IMR-90 (cell line): ENCODE measurements around the gene RNF125. TPM values are rescaled to one million over a fixed set of nuclear protein-coding genes. Genes with fewer than 3 reads are reported as not detected.

Source experiments
- ATAC-seq: fragments of 200-7000 bp; cut with Tn5 transposase; 2 replicates; pipeline ENCODE4 v1.9.1; 2020; ENCODE audit warnings: low read depth, mild to moderate bottlenecking, moderate library complexity
- BruUV-seq: library from RNA; stranded (reverse); fragments of 400-500 nt; replicated peaks from 2 replicates; lab custom pipeline; 2021; lab: Mats Ljungman, UMichigan
- CTCF ChIA-PET: fragments of 300-600 bp; formaldehyde crosslinking; extraction: SDS; loops from one replicate; lab custom pipeline; 2021; ENCODE audit warnings: antibody characterized with exemption; lab: Yijun Ruan, JAX
- POLR2A ChIA-PET: fragments of 300-600 bp; sonication (Branson Sonifier 250); formaldehyde crosslinking; loops from one replicate; lab custom pipeline; 2022; ENCODE audit warnings: antibody characterized with exemption; ENCODE audit not compliant: unreplicated experiment; lab: Charles Lee
- DNase-seq: peaks from one replicate; pipeline ENCODE4 v3.0.0; 2013
- H2AFZ ChIP-seq: replicated peaks from 2 replicates; pipeline ENCODE3; 2013; ENCODE audit warnings: low read length, mild to moderate bottlenecking; ENCODE audit not compliant: poor library complexity
- H2AK5ac ChIP-seq: 2 replicates; pipeline ENCODE4 v1.6.1; 2013; ENCODE audit warnings: low read depth, low read length, inconsistent platforms
- H2AK9ac ChIP-seq: replicated peaks from 2 replicates; pipeline ENCODE3; 2013; ENCODE audit warnings: mild to moderate bottlenecking, low read depth, low read length, moderate library complexity; ENCODE audit not compliant: poor library complexity
- H2BK120ac ChIP-seq: 2 replicates; pipeline ENCODE4 v1.6.1; 2013; ENCODE audit warnings: low read depth, low read length, inconsistent platforms
- H2BK15ac ChIP-seq: 3 replicates; pipeline ENCODE4 v1.6.1; 2013; ENCODE audit warnings: low read depth, low read length, inconsistent platforms
- H2BK20ac ChIP-seq: 2 replicates; pipeline ENCODE4 v1.6.1; 2013; ENCODE audit warnings: low read depth, mild to moderate bottlenecking, inconsistent platforms, low read length, moderate library complexity
- H2BK5ac ChIP-seq: 2 replicates; pipeline ENCODE4 v1.6.1; 2013; ENCODE audit warnings: mild to moderate bottlenecking, low read depth, low read length, inconsistent platforms; ENCODE audit not compliant: poor library complexity, severe bottlenecking
- H3K14ac ChIP-seq: replicated peaks from 2 replicates; pipeline ENCODE4 v1.6.1; 2013; ENCODE audit warnings: low read depth, low read length, inconsistent platforms
- H3K18ac ChIP-seq: 2 replicates; pipeline ENCODE4 v1.6.1; 2013; ENCODE audit warnings: low read depth, low read length, control low read depth
- H3K23ac ChIP-seq: 2 replicates; pipeline ENCODE4 v1.6.1; 2013; ENCODE audit warnings: low read depth, low read length, inconsistent platforms
- H3K27ac ChIP-seq: 2 replicates; pipeline ENCODE4 v1.5.1; 2013; ENCODE audit warnings: mild to moderate bottlenecking, control low read depth, low read length; ENCODE audit not compliant: insufficient read depth
- H3K27me3 ChIP-seq: 2 replicates; pipeline ENCODE4 v1.6.1; 2013; ENCODE audit warnings: low read length; ENCODE audit not compliant: control insufficient read depth, insufficient read depth
- H3K36me3 ChIP-seq: 2 replicates; pipeline ENCODE4 v1.6.1; 2013; ENCODE audit warnings: low read length, mixed read lengths; ENCODE audit not compliant: control insufficient read depth, insufficient read depth
- H3K4ac ChIP-seq: 2 replicates; pipeline ENCODE4 v1.6.1; 2013; ENCODE audit warnings: low read depth, low read length, inconsistent platforms
- H3K4me1 ChIP-seq: 2 replicates; pipeline ENCODE4 v1.6.1; 2013; ENCODE audit warnings: low read length, mixed read lengths; ENCODE audit not compliant: control insufficient read depth, insufficient read depth
- H3K4me2 ChIP-seq: 2 replicates; pipeline ENCODE4 v1.6.1; 2013; ENCODE audit warnings: low read depth, mild to moderate bottlenecking, control low read depth, low read length, moderate library complexity
- H3K4me3 ChIP-seq: 2 replicates; pipeline ENCODE4 v1.5.1; 2013; ENCODE audit warnings: low read depth, mild to moderate bottlenecking, control low read depth, low read length, moderate library complexity; ENCODE audit not compliant: insufficient read depth
- H3K56ac ChIP-seq: 2 replicates; pipeline ENCODE4 v1.6.1; 2013; ENCODE audit warnings: low read length, inconsistent platforms; ENCODE audit not compliant: insufficient read depth; ENCODE audit errors: extremely low read depth
- H3K79me1 ChIP-seq, 2 experiments: 2 replicates each; pipeline ENCODE4 v1.6.1; 2013; ENCODE audit warnings: low read length in 2 of 2, inconsistent platforms in 1 of 2, low read depth in 1 of 2
- H3K9ac ChIP-seq: 2 replicates; pipeline ENCODE4 v1.6.1; 2013; ENCODE audit warnings: low read depth, low read length, control low read depth
- H3K9me1 ChIP-seq: 2 replicates; pipeline ENCODE4 v1.6.1; 2013; ENCODE audit warnings: low read length, inconsistent platforms; ENCODE audit not compliant: insufficient read depth
- H3K9me3 ChIP-seq: 2 replicates; pipeline ENCODE4 v1.6.1; 2013; ENCODE audit warnings: low read length; ENCODE audit not compliant: control insufficient read depth, insufficient read depth
- H4K20me1 ChIP-seq: 2 replicates; pipeline ENCODE4 v1.6.1; 2013; ENCODE audit warnings: low read length, inconsistent platforms; ENCODE audit not compliant: insufficient read depth
- H4K5ac ChIP-seq: 2 replicates; pipeline ENCODE4 v1.6.1; 2013; ENCODE audit warnings: mild to moderate bottlenecking, low read depth, low read length, control low read depth
- H4K8ac ChIP-seq, 2 experiments: 2 replicates each; pipeline ENCODE4 v1.6.1; 2013; ENCODE audit warnings: low read depth in 2 of 2, low read length in 2 of 2, control low read depth in 1 of 2, inconsistent platforms in 1 of 2
- H4K91ac ChIP-seq: 2 replicates; pipeline ENCODE4 v1.6.1; 2013; ENCODE audit warnings: low read depth, low read length, inconsistent platforms; ENCODE audit not compliant: insufficient read depth
- BHLHE40 ChIP-seq: fragments of 150-350 bp; IDR thresholded peaks from 2 replicates; pipeline ENCODE4 v1.6.1; 2016; ENCODE audit warnings: mild to moderate bottlenecking, low read depth, low read length
- CEBPB ChIP-seq: IDR thresholded peaks from 2 replicates; pipeline ENCODE4 v1.6.1; 2012; ENCODE audit warnings: low read depth, low read length, improper control_type of control experiment
- CHD1 ChIP-seq: IDR thresholded peaks from 2 replicates; pipeline ENCODE4 v1.6.1; 2012; ENCODE audit warnings: low read depth, low read length, improper control_type of control experiment
- CTCF ChIP-seq: conservative IDR thresholded peaks from 2 replicates; pipeline ENCODE4 v1.5.1; 2012; ENCODE audit warnings: mild to moderate bottlenecking, low read depth, low read length, improper control_type of control experiment
- ELK1 ChIP-seq: fragments of 150-350 bp; IDR thresholded peaks from 2 replicates; pipeline ENCODE4 v1.6.1; 2016; ENCODE audit warnings: low read depth, mild to moderate bottlenecking, low read length, moderate library complexity, borderline replicate concordance
- FOS ChIP-seq: fragments of 150-350 bp; IDR thresholded peaks from 2 replicates; pipeline ENCODE4 v1.6.1; 2016; ENCODE audit warnings: low read depth, low read length
- MAFK ChIP-seq: IDR thresholded peaks from 2 replicates; pipeline ENCODE4 v1.6.1; 2012; ENCODE audit warnings: low read depth, low read length, improper control_type of control experiment
- MAZ ChIP-seq: IDR thresholded peaks from 2 replicates; pipeline ENCODE4 v1.6.1; 2012; ENCODE audit warnings: low read depth, mild to moderate bottlenecking, low read length, improper control_type of control experiment, moderate library complexity, borderline replicate concordance
- MXI1 ChIP-seq: IDR thresholded peaks from 2 replicates; pipeline ENCODE4 v1.6.1; 2012; ENCODE audit warnings: low read depth, mild to moderate bottlenecking, low read length, moderate library complexity, borderline replicate concordance
- NFE2L2 ChIP-seq: fragments of 150-350 bp; IDR thresholded peaks from 2 replicates; pipeline ENCODE4 v1.6.1; 2016; ENCODE audit warnings: low read depth, mild to moderate bottlenecking, low read length
- POLR2A ChIP-seq: IDR thresholded peaks from 2 replicates; pipeline ENCODE4 v1.6.1; 2012; ENCODE audit warnings: mild to moderate bottlenecking, low read depth, low read length
- RAD21 ChIP-seq: IDR thresholded peaks from 2 replicates; pipeline ENCODE4 v1.6.1; 2012; ENCODE audit warnings: low read length, improper control_type of control experiment
- RCOR1 ChIP-seq: IDR thresholded peaks from 2 replicates; pipeline ENCODE4 v1.6.1; 2012; ENCODE audit warnings: mild to moderate bottlenecking, low read length, improper control_type of control experiment; ENCODE audit not compliant: insufficient replicate concordance
- RFX5 ChIP-seq: IDR thresholded peaks from 2 replicates; pipeline ENCODE4 v1.8.0; 2012; ENCODE audit warnings: low read depth, mild to moderate bottlenecking, low read length, moderate library complexity
- SMC3 ChIP-seq: fragments of 150-350 bp; IDR thresholded peaks from 2 replicates; pipeline ENCODE4 v1.6.1; 2016; ENCODE audit warnings: low read depth, mild to moderate bottlenecking, antibody characterized with exemption, low read length, moderate library complexity
- USF2 ChIP-seq: fragments of 150-350 bp; IDR thresholded peaks from 2 replicates; pipeline ENCODE4 v1.6.1; 2017; ENCODE audit warnings: mild to moderate bottlenecking, antibody characterized with exemption, low read length, low read depth
- WGBS, 2 experiments: methylation state at CpG; one replicate each; pipeline versions ENCODE4 v1.1.5 to v1.1.7; 2013; ENCODE audit warnings: missing lambda C conversion rate in 2 of 2; ENCODE audit not compliant: insufficient read length in 1 of 2; ENCODE audit errors: extremely low coverage in 2 of 2; 5-methylcytosine and 5-hydroxymethylcytosine counted together
- dilution Hi-C: fragments of 300-500 bp; cut with HindIII; formaldehyde crosslinking; loops from one replicate; pipeline ENCODE4 v1.14.3; 2018; ENCODE audit warnings: low sequenced_read_pairs; ENCODE audit not compliant: unreplicated experiment
- in situ Hi-C: fragments of 300-500 bp; cut with MboI; formaldehyde crosslinking; loops from 3 replicates; pipeline ENCODE4 v1.14.3; 2019; ENCODE audit warnings: low sequenced_read_pairs, inconsistent platforms, mixed read lengths
- intact Hi-C: fragments of 100-400 bp; cut with micrococcal nuclease; formaldehyde crosslinking; loops from 2 replicates; pipeline ENCODE4 v1.10.0; 2022
- polyA plus RNA-seq, 3 experiments: library from polyadenylated mRNA; depleted of rRNA; stranded (reverse); fragments of >200 nt; gene quantifications; 2 replicates each; pipeline ENCODE4 v1.2.3, GENCODE V29; 2012; ENCODE audit warnings: low replicate concordance in 1 of 3
- total RNA-seq: library from RNA; depleted of rRNA; stranded (reverse); fragments of >200 nt; gene quantifications from 2 replicates; pipeline ENCODE4 v1.2.3, GENCODE V29; 2012

Gene RNF125
- total and polyA plus RNA-seq, 2 of the 4 experiments (the other 2 are of a cell fraction) = under 0.01 to 0.10 TPM

GRCh38 chr18:31973929-31974546 lies 44.6 kb upstream of the RNF125 start:
- Histone ChIP-seq H3K4ac (no peak overlapping the region), H4K91ac (no peak overlapping the region), H2BK20ac (no peak overlapping the region), H3K4me1 (no peaks in the 10 kb centered on the region), H4K8ac (no peak overlapping the region), H3K14ac (no peak overlapping the region), H3K9ac (no peak overlapping the region), H3K23ac (no peak overlapping the region), H3K9me1 (no peaks in the 10 kb centered on the region), H2BK5ac (no peak overlapping the region), H2BK15ac (no peak overlapping the region), H2BK120ac (no peak overlapping the region), H3K4me3 (no peak overlapping the region), H3K18ac (no peak overlapping the region), H3K79me1 (no peaks in the 10 kb centered on the region), H3K27ac (no peak overlapping the region), H2AFZ (no peak overlapping the region), H3K4me2 (no peak overlapping the region), H2AK9ac (no peak overlapping the region), H3K9me3 (peaks cover 9% of the 10 kb centered on the region), H4K5ac (no peak overlapping the region), H4K20me1 (no peaks in the 10 kb centered on the region), H3K27me3 (no peaks in the 10 kb centered on the region), H3K36me3 (no peaks in the 10 kb centered on the region), H2AK5ac (no peak overlapping the region), H3K56ac (no peak overlapping the region)
- dilution Hi-C loops = no loop called here
- DNase-seq (no peak), ATAC-seq (no peak)
- TF ChIP-seq POLR2A = no peak
- no peak for TF ChIP-seq CHD1
- TF ChIP-seq CTCF = no peak
- no peak for TF ChIP-seq SMC3
- TF ChIP-seq RFX5 = no peak
- no peak for TF ChIP-seq MAFK
- TF ChIP-seq BHLHE40 = no peak
- no peak for TF ChIP-seq USF2
- TF ChIP-seq NFE2L2 = no peak
- no peak for TF ChIP-seq MAZ
- TF ChIP-seq CEBPB = no peak
- TF ChIP-seq ELK1 = no peak
- no peak for TF ChIP-seq FOS
- no peak for TF ChIP-seq RAD21
- no peak for TF ChIP-seq MXI1
- no peak for TF ChIP-seq RCOR1
- WGBS, 2 experiments = no CpG with 5 or more reads among the region's 4 CpGs
- ChIA-PET CTCF (no interaction called here), POLR2A (no interaction called here)
- BruUV-seq = no TSS peak
- in situ Hi-C loops = loop anchor here (10.0 to 25.0 kb wide), 2 partner anchors 239 to 412 kb away; no protein-coding TSS in a partner anchor
- intact Hi-C loops = no loop called here
